Heart right ventricle (tissue), 16 donors: Measurements from ENCODE around the gene BICDL1. TPM values are rescaled to one million over a fixed set of nuclear protein-coding genes. Genes with fewer than 3 reads are reported as not detected.

Source experiments
- ATAC-seq, 8 donors: fragments of 200-7000 bp; cut with Tn5 transposase; one replicate each; pipeline ENCODE4 v1.9.1; 2020; ENCODE audit warnings: mild to moderate bottlenecking in 8 of 8, moderate library complexity in 8 of 8, moderate number of reproducible peaks in 1 of 8
- DNase-seq, 2 donors: peaks; one replicate each; pipeline ENCODE4 v3.0.0-alpha.2; 2020
- H3K27ac ChIP-seq, 10 donors: fragments of 200-600 bp; sonication (generic) in 2 of 10; one replicate each; pipeline versions ENCODE4 v1.5.0 to v1.8.0; 2020 to 2022; ENCODE audit warnings: mild to moderate bottlenecking in 3 of 10
- H3K27me3 ChIP-seq, 7 donors: fragments of 200-600 bp; one replicate each; pipeline ENCODE4 v1.8.0; 2021 to 2022; ENCODE audit warnings: mild to moderate bottlenecking in 2 of 7
- H3K36me3 ChIP-seq, 9 donors: fragments of 200-600 bp; sonication (generic) in 1 of 9; one replicate each; pipeline versions ENCODE4 v1.5.0 to v1.8.0; 2020 to 2022; ENCODE audit warnings: mild to moderate bottlenecking in 2 of 9
- H3K4me1 ChIP-seq, 9 donors: fragments of 200-600 bp; sonication (generic) in 1 of 9; one replicate each; pipeline versions ENCODE4 v1.5.0 to v1.8.0; 2020 to 2022; ENCODE audit warnings: mild to moderate bottlenecking in 4 of 9
- H3K4me3 ChIP-seq, 10 donors: fragments of 200-600 bp; sonication (generic) in 2 of 10; one replicate each; pipeline versions ENCODE4 v1.5.0 to v1.8.0; 2020 to 2022; ENCODE audit warnings: mild to moderate bottlenecking in 7 of 10, moderate library complexity in 2 of 10
- H3K9me3 ChIP-seq, 11 donors: fragments of 200-600 bp in 10 of 11; sonication (generic) in 2 of 11; one replicate each; pipeline versions ENCODE4 v1.5.0 to v1.8.0; 2013 to 2022; ENCODE audit warnings: mild to moderate bottlenecking in 2 of 11, control low read depth in 1 of 11, moderate library complexity in 1 of 11
- WGBS, 2 donors: extraction: QIAGEN DNeasy Blood & Tissue Kit; methylation state at CpG; one replicate each; pipeline ENCODE4 v1.1.7; 2013; ENCODE audit warnings: inconsistent platforms in 1 of 2; 5-methylcytosine and 5-hydroxymethylcytosine counted together
- intact Hi-C, 10 donors: fragments of 100-400 bp; cut with DNase I; formaldehyde crosslinking; loops; one replicate each; pipeline versions ENCODE4 v1.11.1 to v1.14.2; 2022
- polyA plus RNA-seq, 2 donors: library from polyadenylated mRNA; stranded (reverse); fragments of 200-250 nt; gene quantifications; one replicate each; pipeline ENCODE4 v1.2.3, GENCODE V29; 2013
- total RNA-seq, 10 donors: library from RNA; stranded (reverse); fragmentation: NEBNext Ultra II Directional in 3 of 10; extraction: Animal tissue kit (Norgen Biotek cat#: 25700) in 3 of 10; gene quantifications; one replicate each; pipeline versions ENCODE4 v1.2.1 to v1.2.4, GENCODE V29; 2021 to 2023
- TF ChIP-seq, protein P1 (sequence below), 9 donors: fragments of 200-600 bp; sonication (generic) in 2 of 9; IDR thresholded peaks; one replicate each; pipeline versions ENCODE4 v1.5.0 to v1.8.0; 2021 to 2022; ENCODE audit warnings: antibody characterized with exemption in 9 of 9, mild to moderate bottlenecking in 5 of 9, moderate library complexity in 1 of 9
- donor health status: Arrhythmogenic right ventricular cardiomyopathy.
- donor health status: ischemic (EF 13 %, LVEDD 7.1; RV severe dilation, severe dysfunction).
- donor health status: healthy with polysubstance abuse.
- donor health status: DM: no; HTN: yes; CAD: no.
- donor health status: DM: no; HTN: no; CAD: no.
- donor health status: ischemic (EF 25% LVEDD 6.9; RV normal size, moderate dysfunction).
- donor health status: ischemic (EF 25% LVEDD 5.7; RV mildly dilated, moderate dysfunction).
- donor health status: healthy.
- donor health status: DM: yes; HTN: yes; CAD: no.
- donor health status: Ischemic cardiomyopathy.
- donor health status: ischemic (EF 35%, LVEDD 5.7; RV mildly dilated, moderate dysfunction).
- donor health status: nonischemic (EF 11% LVEDD 7.7; RV severe dilation, severe dysfunction).
- donor health status: DM: yes; HTN: yes; CAD: no.
- donor health status: PGD.
- donor health status: ischemic (EF 29% LVEDD 5.4; RV normal size, mild dysfunction).
- donor health status: nonischemic (EF 23%, LVEDD 6.1; RV moderate dilation, normal function).

Gene BICDL1
- total and polyA plus RNA-seq, 12 donors, result 0.10 to 1.5 (median 0.34) TPM; not detected in 2

DNA sequence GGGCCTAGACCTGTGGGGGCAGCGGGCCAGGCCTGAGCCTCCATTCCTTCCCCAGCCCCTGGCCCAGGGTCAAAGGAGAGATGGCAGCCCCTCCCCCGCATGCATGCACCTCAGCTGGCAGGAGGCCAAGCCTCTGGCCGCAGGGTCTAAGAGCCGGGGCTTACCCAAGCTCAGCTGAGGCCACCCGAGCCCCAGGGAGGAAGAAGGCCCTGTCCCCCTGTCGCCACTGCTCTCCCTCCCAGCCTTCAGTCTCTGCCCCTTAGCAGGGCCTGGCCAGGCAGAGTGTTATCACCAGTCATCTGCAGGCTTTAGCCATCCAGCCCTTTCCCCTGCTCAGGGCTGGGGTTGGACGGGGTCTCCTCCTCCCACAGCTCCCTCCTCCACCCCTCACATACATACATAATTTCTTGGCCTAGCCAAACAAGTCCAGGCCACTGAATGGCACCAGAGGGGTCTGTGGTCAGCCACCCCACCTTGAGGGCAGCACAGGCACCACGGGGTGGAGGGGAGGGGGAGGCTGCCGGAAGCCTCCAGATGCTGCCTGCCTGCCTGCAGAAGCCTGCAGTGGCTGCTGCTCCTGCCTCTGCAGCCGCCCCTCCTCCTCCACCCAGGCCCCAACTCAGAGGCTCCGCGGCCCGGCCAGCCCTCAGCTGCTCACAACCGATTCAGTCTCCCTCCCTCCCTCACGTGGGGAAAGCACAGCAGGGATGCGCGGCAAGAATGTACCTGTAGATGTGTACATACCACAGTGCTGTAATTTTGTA, 104.7 kb downstream of the BICDL1 start:
- TF ChIP-seq, protein P1, sequence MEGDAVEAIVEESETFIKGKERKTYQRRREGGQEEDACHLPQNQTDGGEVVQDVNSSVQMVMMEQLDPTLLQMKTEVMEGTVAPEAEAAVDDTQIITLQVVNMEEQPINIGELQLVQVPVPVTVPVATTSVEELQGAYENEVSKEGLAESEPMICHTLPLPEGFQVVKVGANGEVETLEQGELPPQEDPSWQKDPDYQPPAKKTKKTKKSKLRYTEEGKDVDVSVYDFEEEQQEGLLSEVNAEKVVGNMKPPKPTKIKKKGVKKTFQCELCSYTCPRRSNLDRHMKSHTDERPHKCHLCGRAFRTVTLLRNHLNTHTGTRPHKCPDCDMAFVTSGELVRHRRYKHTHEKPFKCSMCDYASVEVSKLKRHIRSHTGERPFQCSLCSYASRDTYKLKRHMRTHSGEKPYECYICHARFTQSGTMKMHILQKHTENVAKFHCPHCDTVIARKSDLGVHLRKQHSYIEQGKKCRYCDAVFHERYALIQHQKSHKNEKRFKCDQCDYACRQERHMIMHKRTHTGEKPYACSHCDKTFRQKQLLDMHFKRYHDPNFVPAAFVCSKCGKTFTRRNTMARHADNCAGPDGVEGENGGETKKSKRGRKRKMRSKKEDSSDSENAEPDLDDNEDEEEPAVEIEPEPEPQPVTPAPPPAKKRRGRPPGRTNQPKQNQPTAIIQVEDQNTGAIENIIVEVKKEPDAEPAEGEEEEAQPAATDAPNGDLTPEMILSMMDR (IDR thresholded peaks at IDR 0.05), result no peak
- no peak for DNase-seq
- ATAC-seq, result peak in 4 of 8 donors; percentile 4 to 15 (median 6)
- Histone ChIP-seq H3K9me3 (no peaks in the 10 kb centered on the region), H3K27ac (no peak overlapping the region), H3K4me1 (peaks cover 0 to 19% (median 0%) of the 10 kb centered on the region in 9 donors), H3K36me3 (peaks cover 5 to 78% (median 26%) of the 10 kb centered on the region in 9 donors), H3K27me3 (no peaks in the 10 kb centered on the region), H3K4me3 (no peak overlapping the region)
- intact Hi-C loops, result no loop called here
- 56 to 63% methylated on average over 17 of the region's 17 CpGs for WGBS, 2 donors

- Histone ChIP-seq H3K36me3 (peaks cover 5 to 85% (median 26%) of the 10 kb centered on the region in 9 donors), H3K4me1 (peaks cover 0 to 19% (median 0%) of the 10 kb centered on the region in 9 donors), H3K27ac (no peak overlapping the region), H3K27me3 (no peaks in the 10 kb centered on the region), H3K4me3 (no peak overlapping the region), H3K9me3 (no peaks in the 10 kb centered on the region)
- no peak for DNase-seq
- intact Hi-C loops, result no loop called here
- WGBS, 2 donors, result 68 to 71% methylated on average over 9 of the region's 9 CpGs
- TF ChIP-seq, protein P1 (IDR thresholded peaks at IDR 0.05), result no peak
- ATAC-seq, result peak in 5 of 8 donors; percentile 5 to 53 (median 24)
Measured at GRCh38 chr12:120094485-120094884, 105.4 kb downstream of the BICDL1 start.

- Histone ChIP-seq H3K27me3 (no peaks in the 10 kb centered on the region), H3K4me1 (peaks cover 0 to 25% (median 5%) of the 10 kb centered on the region in 9 donors), H3K4me3 (no peak overlapping the region), H3K9me3 (no peaks in the 10 kb centered on the region), H3K27ac (no peak overlapping the region), H3K36me3 (peaks cover 5 to 94% (median 26%) of the 10 kb centered on the region in 9 donors)
- no peak for ATAC-seq
- 92 to 93% methylated on average over 13 of the region's 13 CpGs for WGBS, 2 donors
- TF ChIP-seq, protein P1 (IDR thresholded peaks at IDR 0.05), result no peak
- no peak for DNase-seq
- intact Hi-C loops, result no loop called here
Measured at GRCh38 chr12:120095331-120095730, 106.3 kb downstream of the BICDL1 start.

DNA sequence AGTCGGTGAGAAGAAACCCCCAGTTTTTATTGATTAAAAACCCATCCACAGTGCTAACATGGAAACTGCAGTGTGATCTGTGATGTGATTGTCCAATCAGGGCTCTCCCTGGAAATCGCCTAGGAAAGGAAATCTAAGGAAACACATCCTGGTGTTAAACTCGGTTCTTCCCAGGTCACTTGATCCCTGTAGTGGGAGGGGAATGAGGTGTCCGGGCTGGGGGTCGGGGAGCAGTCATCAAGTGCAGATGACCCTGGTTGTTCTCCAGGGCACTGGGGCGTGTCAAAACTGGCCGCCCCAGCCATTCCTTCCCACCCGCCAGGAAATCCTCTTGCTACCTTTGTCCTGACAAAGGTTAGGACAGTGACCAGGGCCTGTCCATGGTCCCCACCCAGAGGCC, 106.7 kb downstream of the BICDL1 start:
- TF ChIP-seq, protein P1 (IDR thresholded peaks at IDR 0.05), result no peak
- Histone ChIP-seq H3K4me1 (peaks cover 2 to 29% (median 8%) of the 10 kb centered on the region in 9 donors), H3K27ac (peak overlapping the region in 1 of 10 donors; percentile 2), H3K36me3 (peaks cover 5 to 94% (median 26%) of the 10 kb centered on the region in 9 donors), H3K4me3 (no peak overlapping the region), H3K9me3 (no peaks in the 10 kb centered on the region), H3K27me3 (no peaks in the 10 kb centered on the region)
- ATAC-seq, result no peak
- intact Hi-C loops, result no loop called here
- DNase-seq, result no peak
- WGBS, 2 donors, result 69 to 78% methylated on average over 8 of the region's 8 CpGs
